B cell (primary cell): ENCODE data around the gene VSIG10L. TPM values are rescaled to one million over a fixed set of nuclear protein-coding genes. Genes with fewer than 3 reads are reported as not detected.

ENCODE experiments used
- ATAC-seq: fragments of 200-7000 bp; cut with Tn5 transposase; one replicate; pipeline ENCODE4 v1.10.0; 2021; ENCODE audit warnings: low read depth, mild to moderate bottlenecking, moderate number of reproducible peaks, moderate library complexity
- CTCF ChIA-PET: fragments of 350-600 bp; sonication (Branson Sonifier 250); formaldehyde crosslinking; loops from one replicate; lab custom pipeline; 2021; ENCODE audit warnings: antibody characterized with exemption, inconsistent platforms; lab: Charles Lee
- POLR2A ChIA-PET: fragments of 350-600 bp; sonication (Branson Sonifier 250); formaldehyde crosslinking; loops from one replicate; lab custom pipeline; 2021; ENCODE audit warnings: antibody characterized with exemption; lab: Charles Lee
- DNase-seq: peaks from one replicate; pipeline ENCODE4 v3.0.0; 2013
- H2AFZ ChIP-seq: 2 replicates; pipeline ENCODE4 v1.6.1; 2012; ENCODE audit warnings: mild to moderate bottlenecking, low read depth, low read length; ENCODE audit not compliant: insufficient read depth, poor library complexity, severe bottlenecking
- H3K27ac ChIP-seq, 2 donors: 1 replicate in 1 of 2; 2 replicates in 1 of 2; pipeline ENCODE4 v1.5.1; 2012 to 2013; ENCODE audit warnings: low read length in 2 of 2, mild to moderate bottlenecking in 2 of 2, moderate library complexity in 1 of 2
- H3K27me3 ChIP-seq, 4 experiments: fragments of 200-600 bp in 1 of 4; sonication (generic) in 1 of 4; replicated peaks in 1 of 4; 1 replicate in 2 of 4; 2 replicates in 2 of 4; pipeline versions ENCODE4 v1.6.1 to v1.7.0; 2013 to 2016; ENCODE audit warnings: low read length in 3 of 4, mild to moderate bottlenecking in 2 of 4, mixed read lengths in 1 of 4, moderate library complexity in 1 of 4; ENCODE audit not compliant: insufficient read depth in 4 of 4, control insufficient read depth in 3 of 4; ENCODE audit errors: control extremely low read depth in 1 of 4
- H3K36me3 ChIP-seq, 2 experiments: replicated peaks in 1 of 2; 1 replicate in 1 of 2; 2 replicates in 1 of 2; pipeline versions ENCODE4 v1.6.1 to v1.7.1; 2013; ENCODE audit warnings: low read length in 1 of 2; ENCODE audit not compliant: insufficient read depth in 2 of 2, control insufficient read depth in 1 of 2; ENCODE audit errors: control extremely low read depth in 1 of 2, extremely low read depth in 1 of 2
- H3K4me1 ChIP-seq, 2 donors: fragments of 200-600 bp in 1 of 2; sonication (generic) in 1 of 2; 1 replicate in 1 of 2; 2 replicates in 1 of 2; pipeline versions ENCODE4 v1.5.1 to v1.6.1; 2013 to 2017; ENCODE audit warnings: low read length in 2 of 2; ENCODE audit not compliant: control insufficient read depth in 2 of 2, insufficient read depth in 2 of 2
- H3K4me2 ChIP-seq: replicated peaks from 2 replicates; pipeline ENCODE3; 2012; ENCODE audit warnings: mild to moderate bottlenecking, low read depth, low read length; ENCODE audit not compliant: poor library complexity, severe bottlenecking
- H3K4me3 ChIP-seq, 5 experiments: fragments of 200-600 bp in 1 of 5; sonication (generic) in 1 of 5; 1 replicate in 3 of 5; 2 replicates in 2 of 5; pipeline versions ENCODE4 v1.5.1 to v1.7.0; 2011 to 2016; ENCODE audit warnings: low read length in 4 of 5, mild to moderate bottlenecking in 4 of 5, low read depth in 2 of 5, control low read depth in 1 of 5, moderate library complexity in 1 of 5; ENCODE audit not compliant: insufficient read depth in 1 of 5; ENCODE audit errors: control extremely low read depth in 1 of 5, extremely low read depth in 1 of 5
- H3K79me2 ChIP-seq: fragments of 200-600 bp; sonication (generic); one replicate; pipeline ENCODE4 v1.6.0; 2016; ENCODE audit warnings: low read length; ENCODE audit not compliant: control insufficient read depth, insufficient read depth
- H3K9ac ChIP-seq: fragments of 200-600 bp; sonication (generic); 2 replicates; pipeline ENCODE4 v1.6.1; 2017; ENCODE audit warnings: mild to moderate bottlenecking, low read length, moderate library complexity
- H3K9me3 ChIP-seq, 3 donors: one replicate each; pipeline versions ENCODE4 v1.6.1 to v1.7.1; 2013; ENCODE audit warnings: low read length in 2 of 3; ENCODE audit not compliant: control insufficient read depth in 2 of 3, insufficient read depth in 1 of 3; ENCODE audit errors: control extremely low read depth in 1 of 3
- H4K20me1 ChIP-seq: 2 replicates; pipeline ENCODE4 v1.6.0; 2012; ENCODE audit warnings: mild to moderate bottlenecking, low read length; ENCODE audit not compliant: insufficient read depth, control insufficient read depth, poor library complexity, severe bottlenecking
- H3K27ac Mint-ChIP-seq: one replicate; pipeline ENCODE4 v1.8.0; 2021; ENCODE audit warnings: mixed read lengths
- H3K27me3 Mint-ChIP-seq: one replicate; pipeline ENCODE4 v1.8.0; 2021; ENCODE audit warnings: mixed read lengths
- H3K4me1 Mint-ChIP-seq: one replicate; pipeline ENCODE4 v1.8.0; 2021; ENCODE audit warnings: mixed read lengths
- H3K4me3 Mint-ChIP-seq: one replicate; pipeline ENCODE4 v1.8.0; 2021; ENCODE audit warnings: mixed read lengths
- H3K9me3 Mint-ChIP-seq: one replicate; pipeline ENCODE4 v1.8.0; 2022; ENCODE audit warnings: mixed read lengths; ENCODE audit not compliant: insufficient read depth
- EZH2 ChIP-seq: IDR thresholded peaks from 2 replicates; pipeline ENCODE4 v1.6.1; 2012; ENCODE audit warnings: borderline replicate concordance, low read depth, mild to moderate bottlenecking, moderate library complexity, low read length; ENCODE audit not compliant: insufficient read depth, poor library complexity, severe bottlenecking
- whole genome bisulfite sequencing: methylation state at CpG from one replicate; pipeline ENCODE4 v1.1.5; 2013; ENCODE audit warnings: missing lambda C conversion rate; ENCODE audit not compliant: insufficient coverage; 5-methylcytosine and 5-hydroxymethylcytosine counted together
- intact Hi-C: fragments of 100-400 bp; cut with micrococcal nuclease; formaldehyde crosslinking; loops from one replicate; pipeline ENCODE4 v1.10.0; 2022
- polyA minus RNA-seq: library from RNA; depleted of rRNA, polyadenylated mRNA; stranded (reverse); fragments of >200 nt; gene quantifications from 2 replicates; pipeline ENCODE4 v1.2.3, GENCODE V29; 2012
- polyA plus RNA-seq: library from polyadenylated mRNA; depleted of rRNA; stranded (reverse); fragments of >200 nt; gene quantifications from 2 replicates; pipeline ENCODE4 v1.2.3, GENCODE V29; 2012
- total RNA-seq, 2 donors: library from RNA; stranded (reverse); fragments of 120-200 nt in 1 of 2; gene quantifications; 1 replicate in 1 of 2; 2 replicates in 1 of 2; pipeline versions ENCODE4 v1.2.3 to v1.2.4, GENCODE V29; 2013 to 2022
- TF ChIP-seq, protein P1 (sequence below): fragments of 200-600 bp; IDR thresholded peaks from one replicate; pipeline ENCODE4 v1.8.0; 2022; ENCODE audit warnings: antibody characterized with exemption, mild to moderate bottlenecking

The VSIG10L gene
- total RNA-seq (1.7 and 1.8 TPM in 2 replicates), polyA plus RNA-seq (1.3 and 1.4 TPM in 2 replicates), polyA minus RNA-seq (0.36 and 1.0 TPM in 2 replicates)
- 0.58 TPM for total RNA-seq (2013)

DNA sequence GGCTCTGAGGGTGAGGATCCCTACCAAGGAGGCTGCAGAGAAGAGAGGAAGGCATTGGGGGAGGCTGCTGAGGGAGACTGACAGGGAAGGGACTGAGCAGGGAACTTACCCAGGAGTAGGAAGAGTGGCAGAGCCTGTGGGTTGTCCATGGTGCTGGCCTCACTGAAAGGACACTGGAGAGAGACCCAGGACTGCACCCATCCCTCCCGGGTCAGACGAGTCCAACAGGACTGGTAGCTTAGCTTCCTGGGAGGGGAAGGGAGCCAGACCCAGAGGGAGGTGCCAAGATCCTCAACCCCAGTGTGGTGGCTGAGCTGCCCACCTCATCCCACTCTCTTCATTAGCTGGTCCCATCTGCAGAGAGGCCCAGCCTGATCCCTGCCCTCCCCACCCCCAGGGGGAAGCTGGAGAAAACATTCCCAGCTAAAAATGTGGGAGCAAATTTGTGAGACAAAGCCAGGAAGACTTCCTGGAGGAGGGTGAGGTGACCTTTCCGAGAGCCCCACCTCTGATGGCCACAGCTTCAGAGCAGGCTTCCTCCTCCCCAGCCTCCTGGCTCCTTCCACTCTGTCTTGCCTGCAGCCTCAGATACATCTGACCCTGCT is at the start of gene VSIG10L:
Gene VSIG10L (minus strand): TSS at position 164 of the 605 bp plus-strand sequence. CDS start 15 bp downstream, at position 149.
- H3K4me1 Mint-ChIP-seq, result peaks cover 56% of the 10 kb centered on the region

More for the DNA sequence above, at the start of gene VSIG10L:
- TF ChIP-seq, protein P1, sequence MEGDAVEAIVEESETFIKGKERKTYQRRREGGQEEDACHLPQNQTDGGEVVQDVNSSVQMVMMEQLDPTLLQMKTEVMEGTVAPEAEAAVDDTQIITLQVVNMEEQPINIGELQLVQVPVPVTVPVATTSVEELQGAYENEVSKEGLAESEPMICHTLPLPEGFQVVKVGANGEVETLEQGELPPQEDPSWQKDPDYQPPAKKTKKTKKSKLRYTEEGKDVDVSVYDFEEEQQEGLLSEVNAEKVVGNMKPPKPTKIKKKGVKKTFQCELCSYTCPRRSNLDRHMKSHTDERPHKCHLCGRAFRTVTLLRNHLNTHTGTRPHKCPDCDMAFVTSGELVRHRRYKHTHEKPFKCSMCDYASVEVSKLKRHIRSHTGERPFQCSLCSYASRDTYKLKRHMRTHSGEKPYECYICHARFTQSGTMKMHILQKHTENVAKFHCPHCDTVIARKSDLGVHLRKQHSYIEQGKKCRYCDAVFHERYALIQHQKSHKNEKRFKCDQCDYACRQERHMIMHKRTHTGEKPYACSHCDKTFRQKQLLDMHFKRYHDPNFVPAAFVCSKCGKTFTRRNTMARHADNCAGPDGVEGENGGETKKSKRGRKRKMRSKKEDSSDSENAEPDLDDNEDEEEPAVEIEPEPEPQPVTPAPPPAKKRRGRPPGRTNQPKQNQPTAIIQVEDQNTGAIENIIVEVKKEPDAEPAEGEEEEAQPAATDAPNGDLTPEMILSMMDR, result no peak
- no peak for TF ChIP-seq EZH2
- Histone ChIP-seq H3K27ac (peak within 1 kb of the TSS in 1 of 2 donors; percentile 63), H3K9me3 (no peaks in the 10 kb centered on the region), H3K4me1 (peaks cover 43 to 71% of the 10 kb centered on the region in 2 donors), H3K4me3 (no peak within 1 kb of the TSS), H4K20me1 (no peaks in the 10 kb centered on the region), H3K36me3 (peaks cover 0 to 15% of the 10 kb centered on the region in 2 experiments), H3K27me3 (no peaks in the 10 kb centered on the region), H3K4me2 (peak within 1 kb of the TSS; percentile 2), H2AFZ (no peak within 1 kb of the TSS), H3K79me2 (no peaks in the 10 kb centered on the region), H3K9ac (no peak within 1 kb of the TSS)
- ATAC-seq (no peak), DNase-seq (peak; percentile 29)
- WGBS, result 65% methylated on average over 3 of the region's 3 CpGs
- H3K9me3 Mint-ChIP-seq, result no peaks in the 10 kb centered on the region
- ChIA-PET CTCF (interaction anchor here (1.4 to 7.0 kb wide), 8 partner anchors 24 to 317 kb away, joined by 3 to 70 read pairs (median 22); partner anchors contain the start of genes ETFB and SIGLEC10), POLR2A (interaction anchor here (1.1 to 1.8 kb wide), 2 partner anchors 24 to 26 kb away, joined by 5 read pairs; partner anchors contain the start of gene ETFB)
- peak within 1 kb of the TSS; percentile 78 for H3K27ac Mint-ChIP-seq
- no peaks in the 10 kb centered on the region for H3K27me3 Mint-ChIP-seq
- intact Hi-C loops, result no loop called here
- peak within 1 kb of the TSS; percentile 78 for H3K4me3 Mint-ChIP-seq
